Measurements from ENCODE around the gene TAOK1. TPM values are rescaled to one million over a fixed set of nuclear protein-coding genes. Genes with fewer than 3 reads are reported as not detected.

The TAOK1 gene
- total RNA-seq, 1 donor from 2014 or later = 87.1 TPM

GRCh38 chr17:29587591-29587990 is 197.4 kb downstream of the TAOK1 start:
- no peak for TF ChIP-seq CTCF (IDR thresholded peaks at IDR 0.05)
- peaks cover 69% of the 10 kb centered on the region for H3K4me1 Mint-ChIP-seq (ENCODE audit: low read depth)
- H3K27ac Mint-ChIP-seq (ENCODE audit: unreplicated experiment) = no peak overlapping the region

GRCh38 chr17:29588017-29588561 is 197.9 kb downstream of the TAOK1 start:
- Mint-ChIP-seq H3K9me3 (ENCODE audit: low read depth) (no peaks in the 10 kb centered on the region), H3K36me3 (ENCODE audit: low read depth) (no peaks in the 10 kb centered on the region), H3K4me1 (ENCODE audit: low read depth) (peaks cover 72% of the 10 kb centered on the region), H3K27ac (ENCODE audit: unreplicated experiment) (peak overlapping the region; percentile 92), H3K4me3 (ENCODE audit: unreplicated experiment) (peak overlapping the region; percentile 88), H3K27me3 (ENCODE audit: low read depth) (no peaks in the 10 kb centered on the region)
- no peak for TF ChIP-seq CTCF (IDR thresholded peaks at IDR 0.05)
- DNase-seq (ENCODE audit: low spot score) = peak; percentile 61

More at GRCh38 chr17:29587591-29587990, 197.4 kb downstream of the TAOK1 start:
- DNase-seq (ENCODE audit: low spot score) = no peak
- Mint-ChIP-seq H3K4me3 (ENCODE audit: unreplicated experiment) (peak overlapping the region; percentile 88), H3K9me3 (ENCODE audit: low read depth) (no peaks in the 10 kb centered on the region), H3K36me3 (ENCODE audit: low read depth) (no peaks in the 10 kb centered on the region), H3K27me3 (ENCODE audit: low read depth) (no peaks in the 10 kb centered on the region)

GRCh38 chr17:29588562-29589411 is 198.6 kb downstream of the TAOK1 start:
- peak overlapping the region; percentile 92 for H3K27ac Mint-ChIP-seq (ENCODE audit: unreplicated experiment)
- no peaks in the 10 kb centered on the region for H3K27me3 Mint-ChIP-seq (ENCODE audit: low read depth)
- H3K4me1 Mint-ChIP-seq (ENCODE audit: low read depth) = peaks cover 71% of the 10 kb centered on the region
- peak overlapping the region; percentile 88 for H3K4me3 Mint-ChIP-seq (ENCODE audit: unreplicated experiment)
- H3K9me3 Mint-ChIP-seq (ENCODE audit: low read depth) = no peaks in the 10 kb centered on the region
- peak; percentile 93 for DNase-seq (ENCODE audit: low spot score)
- H3K36me3 Mint-ChIP-seq (ENCODE audit: low read depth) = no peaks in the 10 kb centered on the region
- TF ChIP-seq CTCF (IDR thresholded peaks at IDR 0.05) = peak; percentile 25

GRCh38 chr17:29589524-29590410 is 199.6 kb downstream of the TAOK1 start, which contains the start of gene GIT1:
TSS of gene GIT1 (minus strand) at chr17:29589648. CDS start at chr17:29589378, 270 bp downstream.
- Mint-ChIP-seq H3K36me3 (ENCODE audit: low read depth) (no peaks in the 10 kb centered on the region), H3K27ac (ENCODE audit: unreplicated experiment) (peak within 1 kb of the TSS; percentile 92)
- TF ChIP-seq CTCF (IDR thresholded peaks at IDR 0.05) = peak; percentile 23

More at GRCh38 chr17:29589524-29590410, 199.6 kb downstream of the TAOK1 start, which contains the start of gene GIT1:
- Mint-ChIP-seq H3K9me3 (ENCODE audit: low read depth) (no peaks in the 10 kb centered on the region), H3K4me3 (ENCODE audit: unreplicated experiment) (peak within 1 kb of the TSS; percentile 88), H3K27me3 (ENCODE audit: low read depth) (no peaks in the 10 kb centered on the region), H3K4me1 (ENCODE audit: low read depth) (peaks cover 71% of the 10 kb centered on the region)
- peak; percentile 82 for DNase-seq (ENCODE audit: low spot score)
